Fibroblast of villous mesenchyme (primary cell): ENCODE measurements around the gene MYOD1. TPM values are rescaled to one million over a fixed set of nuclear protein-coding genes. Genes with fewer than 3 reads are reported as not detected.

Source experiments
- DNase-seq: peaks from one replicate; pipeline ENCODE4 v3.0.0-alpha.2; 2010; ENCODE audit warnings: low read depth
- H3K4me3 ChIP-seq: 2 replicates; pipeline ENCODE4 v1.5.1; 2011; ENCODE audit warnings: low read depth, mild to moderate bottlenecking, low read length
- CTCF ChIP-seq: IDR thresholded peaks from 2 replicates; pipeline ENCODE4 v1.5.1; 2012; ENCODE audit warnings: low read depth, mild to moderate bottlenecking, low read length; ENCODE audit not compliant: insufficient read depth
- total RNA-seq: library from RNA; depleted of rRNA; stranded (reverse); fragments of >200 nt; gene quantifications from 2 replicates; pipeline ENCODE4 v1.2.3, GENCODE V29; 2012

Gene MYOD1
- total RNA-seq, 1 donor: under 0.01 TPM

- TF ChIP-seq CTCF: no peak
- no peak for DNase-seq
- no peak overlapping the region for H3K4me3 ChIP-seq
Measured at GRCh38 chr11:17743808-17744119, 24.4 kb downstream of the MYOD1 start.

GRCh38 chr11:17744151-17744940 lies 25.0 kb downstream of the MYOD1 start:
- DNase-seq: no peak
- TF ChIP-seq CTCF: no peak
- H3K4me3 ChIP-seq: no peak overlapping the region

DNA sequence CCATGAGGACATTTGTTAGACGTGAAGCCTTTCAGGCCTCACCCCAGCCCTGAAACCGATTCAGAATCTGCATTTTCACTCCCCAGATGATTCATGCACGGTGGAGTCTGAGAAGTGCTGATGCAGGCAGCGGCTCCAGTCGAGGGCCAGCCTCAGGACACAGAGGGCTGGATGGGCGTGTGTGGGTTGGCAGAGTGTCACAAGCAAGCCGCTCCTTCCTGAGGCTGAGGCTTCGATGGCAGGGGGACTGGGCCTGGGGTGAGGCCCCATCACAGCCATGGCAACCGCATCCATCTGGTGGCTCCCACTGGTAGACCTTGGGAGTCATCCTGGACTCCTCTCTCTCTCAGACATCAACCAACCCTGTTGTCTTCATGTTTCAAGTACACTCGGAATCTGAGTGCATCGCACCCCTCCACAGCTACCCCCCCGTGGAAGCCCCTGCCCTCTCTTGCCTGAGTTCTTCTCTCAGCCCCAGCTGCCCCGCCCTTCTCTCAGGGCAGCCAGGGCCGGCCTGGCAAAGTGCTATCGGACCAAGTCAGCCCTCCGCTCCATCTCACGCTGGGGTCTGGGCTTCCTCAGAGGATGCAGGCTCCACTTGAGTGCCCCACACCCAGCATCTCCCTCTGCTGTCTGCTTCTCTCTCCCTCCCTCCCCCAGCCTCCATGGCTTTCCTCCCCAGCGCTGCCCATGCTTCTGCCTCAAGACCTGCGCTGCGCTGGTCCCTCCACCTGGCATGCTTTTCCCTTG lies 25.8 kb downstream of the MYOD1 start:
- H3K4me3 ChIP-seq: no peak overlapping the region
- no peak for DNase-seq
- TF ChIP-seq CTCF: no peak

DNA sequence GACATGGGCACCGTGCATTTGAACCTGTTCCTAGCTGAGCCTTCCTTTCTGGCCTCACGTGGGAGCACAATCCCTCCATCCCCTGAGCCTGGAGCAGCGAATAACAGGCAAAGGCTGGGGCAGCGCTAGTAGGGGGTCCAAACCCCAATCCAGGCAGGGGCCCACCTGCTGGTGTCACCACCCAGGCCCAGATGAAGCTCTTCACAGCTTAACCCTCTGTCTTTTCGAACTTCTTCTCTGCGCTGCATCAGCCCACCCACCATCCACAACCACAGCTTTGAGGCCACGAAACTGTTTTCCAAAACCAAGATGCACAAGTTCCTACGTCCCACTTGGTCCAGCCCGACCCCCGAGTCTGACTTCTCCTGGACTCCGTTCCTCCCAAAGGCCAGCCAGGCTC lies 26.7 kb downstream of the MYOD1 start:
- no peak for DNase-seq
- TF ChIP-seq CTCF: no peak
- no peak overlapping the region for H3K4me3 ChIP-seq

GRCh38 chr11:17747131-17747955 lies 28.0 kb downstream of the MYOD1 start:
- no peak overlapping the region for H3K4me3 ChIP-seq
- no peak for DNase-seq
- TF ChIP-seq CTCF: no peak

DNA sequence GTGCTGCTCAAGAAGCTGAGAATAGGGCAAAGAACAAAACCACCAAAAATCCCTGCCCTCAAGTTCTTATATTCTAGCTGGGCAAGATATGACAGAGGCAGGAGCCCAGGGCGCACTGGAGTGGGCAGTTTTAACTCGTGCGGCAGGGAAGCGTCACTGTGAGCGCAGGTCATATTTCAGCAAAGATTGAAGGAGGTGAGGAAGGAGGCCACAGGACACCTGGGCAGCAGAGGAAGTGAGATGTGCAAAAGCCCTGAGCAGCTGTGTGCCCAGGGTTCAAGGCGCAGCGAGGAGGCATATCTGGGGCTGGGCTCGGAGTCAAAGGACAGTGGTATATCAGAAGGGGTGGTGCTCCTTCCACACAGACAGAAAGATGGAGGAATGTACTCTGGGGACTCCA lies 28.7 kb downstream of the MYOD1 start:
- no peak overlapping the region for H3K4me3 ChIP-seq
- no peak for TF ChIP-seq CTCF

More for the DNA sequence above, 28.7 kb downstream of the MYOD1 start:
- no peak for DNase-seq
